ENCODE measurements around the gene GFI1B.

DNA sequence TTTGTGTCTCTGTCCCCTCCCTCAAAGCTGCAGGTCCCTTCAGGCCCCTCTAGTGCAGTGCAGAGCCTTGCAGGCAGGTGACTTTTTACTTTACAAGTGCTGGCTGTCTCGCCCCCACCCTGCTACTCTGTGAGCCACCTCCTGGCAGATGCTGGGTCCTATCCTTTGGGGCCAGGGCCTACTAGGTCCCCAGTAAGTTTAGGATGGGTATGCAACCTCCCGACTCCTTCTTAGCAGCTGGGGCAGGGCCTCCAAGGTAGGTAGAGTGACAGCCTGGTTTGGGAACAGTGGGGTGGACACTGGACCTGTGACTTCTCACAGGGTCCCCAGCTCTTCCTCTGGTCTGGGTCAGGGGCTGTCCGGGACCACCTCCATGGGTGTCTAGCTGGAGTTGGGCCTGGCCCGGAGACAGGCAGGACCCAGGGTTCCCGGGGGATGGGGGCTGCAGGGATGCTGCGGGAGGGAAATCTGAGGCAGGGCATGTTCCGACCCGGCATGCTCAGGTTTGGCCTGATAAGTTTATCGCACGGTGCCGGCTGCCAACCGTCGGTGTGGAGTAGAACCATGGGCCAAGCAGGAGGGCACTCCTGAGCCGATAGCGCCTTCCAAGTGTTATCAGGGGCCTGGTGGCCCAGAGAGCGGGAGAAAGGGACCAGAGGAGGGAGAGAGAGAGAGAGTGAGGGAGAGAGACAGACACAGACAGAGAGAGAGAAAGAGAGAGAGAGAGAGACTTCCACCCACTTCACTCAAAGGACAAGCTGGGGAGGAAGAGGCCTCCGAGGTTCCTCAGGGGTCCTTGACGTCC is 20.5 kb downstream of the GFI1B start:
- TF ChIP-seq, protein P1, sequence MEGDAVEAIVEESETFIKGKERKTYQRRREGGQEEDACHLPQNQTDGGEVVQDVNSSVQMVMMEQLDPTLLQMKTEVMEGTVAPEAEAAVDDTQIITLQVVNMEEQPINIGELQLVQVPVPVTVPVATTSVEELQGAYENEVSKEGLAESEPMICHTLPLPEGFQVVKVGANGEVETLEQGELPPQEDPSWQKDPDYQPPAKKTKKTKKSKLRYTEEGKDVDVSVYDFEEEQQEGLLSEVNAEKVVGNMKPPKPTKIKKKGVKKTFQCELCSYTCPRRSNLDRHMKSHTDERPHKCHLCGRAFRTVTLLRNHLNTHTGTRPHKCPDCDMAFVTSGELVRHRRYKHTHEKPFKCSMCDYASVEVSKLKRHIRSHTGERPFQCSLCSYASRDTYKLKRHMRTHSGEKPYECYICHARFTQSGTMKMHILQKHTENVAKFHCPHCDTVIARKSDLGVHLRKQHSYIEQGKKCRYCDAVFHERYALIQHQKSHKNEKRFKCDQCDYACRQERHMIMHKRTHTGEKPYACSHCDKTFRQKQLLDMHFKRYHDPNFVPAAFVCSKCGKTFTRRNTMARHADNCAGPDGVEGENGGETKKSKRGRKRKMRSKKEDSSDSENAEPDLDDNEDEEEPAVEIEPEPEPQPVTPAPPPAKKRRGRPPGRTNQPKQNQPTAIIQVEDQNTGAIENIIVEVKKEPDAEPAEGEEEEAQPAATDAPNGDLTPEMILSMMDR (IDR thresholded peaks at IDR 0.05), result no peak
- TF ChIP-seq POLR2A (IDR thresholded peaks at IDR 0.05), result no peak

Data from thyroid gland (tissue), 4 donors.